Coronary artery (tissue), 2 donors: ENCODE measurements around the gene UBE4B.

Experiments used
- DNase-seq: peaks from one replicate; pipeline ENCODE4 v3.0.0-alpha.2; 2017; ENCODE audit warnings: low spot score
- H3K27ac ChIP-seq, 2 donors: fragments of 200-600 bp; sonication (generic); one replicate each; pipeline ENCODE4 v1.5.1; 2016 to 2019
- H3K4me3 ChIP-seq: fragments of 200-600 bp; sonication (generic); 2 replicates; pipeline ENCODE4 v1.5.1; 2016; ENCODE audit warnings: mild to moderate bottlenecking, moderate library complexity
- CTCF ChIP-seq: fragments of 200-600 bp; sonication (generic); IDR thresholded peaks from one replicate; pipeline ENCODE4 v1.5.1; 2019; ENCODE audit warnings: antibody characterized with exemption

Gene UBE4B

DNA sequence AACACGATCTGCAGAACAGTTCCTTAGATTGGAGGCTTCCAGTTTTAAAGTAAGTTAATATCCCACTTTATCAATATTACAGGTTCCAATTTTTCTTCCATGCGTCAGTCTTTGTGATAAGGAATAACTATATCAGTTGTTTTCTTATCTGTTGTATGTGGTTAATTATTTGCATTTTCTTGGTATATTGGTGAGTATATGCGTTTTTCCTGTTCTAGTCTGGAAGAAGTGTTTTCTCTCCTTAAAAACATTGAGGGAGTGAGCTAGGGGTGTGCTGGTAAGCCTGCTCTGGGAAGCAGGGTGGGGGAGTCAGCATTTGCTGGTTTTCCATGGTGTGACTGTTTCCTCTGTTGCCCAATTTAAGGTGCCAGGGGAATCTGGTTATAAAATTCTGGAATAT lies 127.4 kb downstream of the UBE4B start:
- no peak for DNase-seq
- no peak for TF ChIP-seq CTCF
- H3K4me3 ChIP-seq: no peak overlapping the region
- peak overlapping the region; percentile 84 to 88 for H3K27ac ChIP-seq

DNA sequence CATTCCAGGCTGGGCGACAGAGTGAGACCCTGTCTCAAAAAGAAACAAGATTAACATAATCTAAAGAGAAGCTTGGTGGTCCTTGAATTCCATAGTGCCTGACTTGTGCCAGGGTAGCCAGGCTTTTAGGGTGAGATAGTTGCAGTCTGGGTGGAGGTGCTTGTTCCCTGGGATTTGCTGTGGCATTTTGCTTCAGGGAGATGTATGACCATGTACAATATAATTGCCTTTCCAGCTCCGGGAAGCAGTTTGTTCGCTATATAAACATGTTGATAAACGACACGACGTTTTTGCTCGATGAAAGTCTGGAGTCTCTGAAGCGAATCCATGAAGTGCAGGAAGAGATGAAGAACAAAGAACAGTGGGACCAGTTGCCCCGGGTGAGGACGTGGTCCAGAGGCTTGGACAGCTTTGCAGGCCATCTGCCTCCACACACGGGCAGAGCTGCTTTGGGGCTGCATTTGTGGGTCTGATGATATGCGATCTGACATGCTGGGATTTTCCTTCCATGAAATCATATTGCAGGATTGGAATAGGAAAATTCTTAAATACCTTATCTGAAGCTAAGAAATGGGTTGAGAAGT lies 128.2 kb downstream of the UBE4B start:
- H3K27ac ChIP-seq: peak overlapping the region; percentile 84 to 88
- TF ChIP-seq CTCF: no peak
- no peak overlapping the region for H3K4me3 ChIP-seq
- DNase-seq: no peak

DNA sequence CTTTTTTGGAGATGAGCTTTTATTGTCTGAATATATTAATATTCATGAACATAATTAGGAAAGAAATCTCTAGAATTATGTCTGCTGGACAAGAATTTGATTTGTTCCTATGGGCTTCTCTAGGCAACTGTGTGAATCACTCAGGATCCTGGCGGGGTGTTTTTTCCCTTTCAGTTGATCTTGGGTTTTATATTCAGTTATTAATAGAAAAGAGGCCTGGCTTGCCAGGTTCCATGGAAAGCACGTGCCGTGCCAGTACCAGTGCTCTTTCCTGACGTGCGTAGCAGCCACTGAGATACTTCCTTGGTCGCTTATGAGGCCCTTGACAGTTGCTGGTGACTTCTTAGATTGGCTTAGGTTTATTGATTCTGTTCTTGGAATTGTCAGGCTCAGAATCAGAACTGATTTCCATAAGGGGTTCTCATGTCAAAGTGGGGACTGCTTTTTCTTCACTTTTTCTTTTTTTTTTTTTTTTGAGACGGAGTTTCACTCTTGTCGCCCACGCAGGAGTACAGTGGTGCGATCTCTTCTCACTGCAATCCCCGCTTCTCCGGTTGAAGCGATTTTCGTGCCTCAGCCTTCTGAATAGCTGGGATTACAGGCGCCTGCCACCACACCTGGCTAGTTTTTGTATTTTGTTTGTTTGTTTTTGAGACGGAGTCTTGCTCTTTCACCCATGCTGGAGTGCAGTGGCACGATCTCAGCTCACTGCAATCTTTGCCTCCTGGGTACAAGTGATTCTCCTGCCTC lies 129.0 kb downstream of the UBE4B start:
- no peak overlapping the region for H3K4me3 ChIP-seq
- peak; percentile 77 for DNase-seq
- H3K27ac ChIP-seq: peak overlapping the region; percentile 84 to 88
- TF ChIP-seq CTCF: no peak

DNA sequence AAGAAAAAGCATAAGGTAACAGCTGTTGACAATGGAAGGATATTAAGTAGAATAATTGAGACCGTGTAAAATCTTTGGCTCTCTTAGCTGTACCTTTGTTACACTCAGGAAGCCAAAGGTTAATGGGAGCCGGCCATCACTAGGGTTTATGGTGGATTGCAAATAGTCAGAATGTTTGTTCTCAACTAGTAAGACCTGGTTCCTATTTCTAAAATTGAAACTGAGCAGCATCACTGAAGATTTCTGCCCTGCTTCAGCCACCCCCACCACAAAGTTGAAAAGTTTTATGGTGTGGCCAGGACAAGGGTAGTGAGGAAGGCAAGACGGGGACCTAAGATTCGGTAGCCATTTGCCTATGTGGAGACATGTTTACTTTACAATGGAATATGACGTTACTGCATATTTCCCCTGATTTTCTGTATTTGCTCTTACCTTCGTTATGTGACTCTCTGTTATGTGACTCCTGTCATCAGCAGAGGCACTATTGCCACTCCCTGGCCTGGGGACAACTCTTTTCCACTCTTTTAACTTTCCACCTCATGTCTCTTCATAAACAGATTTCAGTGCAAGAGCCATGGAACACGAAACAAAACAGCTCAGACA lies 136.3 kb downstream of the UBE4B start:
- DNase-seq: no peak
- no peak overlapping the region for H3K27ac ChIP-seq
- no peak for TF ChIP-seq CTCF
- no peak overlapping the region for H3K4me3 ChIP-seq

DNA sequence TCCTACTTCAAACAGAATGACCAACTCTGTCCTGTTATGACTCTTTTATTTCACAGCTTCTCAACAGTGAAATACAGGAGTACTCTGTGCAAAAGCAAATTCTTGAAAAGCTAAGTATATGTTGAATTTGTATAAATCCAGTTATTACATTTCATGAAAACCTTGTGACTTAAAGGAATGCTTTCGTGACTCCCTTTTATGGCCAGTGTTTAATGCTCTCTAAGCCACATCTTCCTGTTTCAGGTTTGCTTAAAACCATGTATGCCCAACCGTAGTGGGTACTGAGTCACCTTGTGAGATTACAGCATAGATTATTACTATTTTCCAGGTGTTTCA lies 137.4 kb downstream of the UBE4B start:
- H3K4me3 ChIP-seq: no peak overlapping the region
- TF ChIP-seq CTCF: no peak
- no peak overlapping the region for H3K27ac ChIP-seq
- DNase-seq: no peak

DNA sequence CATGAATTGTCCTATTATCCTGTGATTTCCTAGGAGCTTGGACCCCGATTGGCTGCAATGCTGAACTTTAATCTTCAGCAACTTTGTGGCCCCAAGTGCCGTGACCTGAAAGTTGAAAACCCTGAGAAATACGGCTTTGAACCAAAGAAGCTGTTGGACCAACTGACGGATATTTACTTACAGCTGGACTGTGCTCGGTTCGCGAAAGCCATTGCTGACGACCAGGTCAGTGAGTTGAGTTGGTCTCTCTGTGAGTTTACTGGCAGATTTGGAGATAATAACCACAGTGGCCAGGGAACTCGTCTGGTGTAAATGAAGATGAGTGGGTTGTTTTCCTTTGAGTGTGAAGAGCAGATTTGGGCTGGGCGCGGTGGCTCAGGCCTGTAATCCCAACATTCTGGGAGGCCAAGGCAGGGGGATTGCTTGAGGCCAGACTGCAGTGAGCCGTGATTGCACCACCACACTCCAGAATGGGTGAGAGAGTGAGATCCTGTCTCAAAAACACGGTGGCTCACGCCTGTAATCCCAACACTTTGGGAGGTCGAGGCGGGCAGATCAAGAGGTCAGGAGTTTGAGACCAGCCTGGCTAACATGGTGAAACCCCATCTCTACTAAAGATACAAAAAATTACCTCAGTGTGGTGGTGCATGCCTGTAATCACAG lies 138.5 kb downstream of the UBE4B start:
- DNase-seq: no peak
- TF ChIP-seq CTCF: no peak
- H3K27ac ChIP-seq: no peak overlapping the region
- H3K4me3 ChIP-seq: no peak overlapping the region
